Left cardiac atrium (tissue), 4 donors: ENCODE data around the gene TCL1A. TPM values are rescaled to one million over a fixed set of nuclear protein-coding genes. Genes with fewer than 3 reads are reported as not detected.
A peak's percentile ranks its signal among the peaks of the same experiment; 100 is the strongest.

Source experiments
- ATAC-seq, 2 donors: fragments of 200-7000 bp; cut with Tn5 transposase; one replicate each; pipeline ENCODE4 v1.9.1; 2020; ENCODE audit warnings: mild to moderate bottlenecking in 2 of 2, moderate library complexity in 2 of 2
- DNase-seq: peaks from one replicate; pipeline ENCODE4 v3.0.0-alpha.2; 2020
- intact Hi-C, 2 donors: fragments of 100-400 bp; cut with DNase I; formaldehyde crosslinking; loops; one replicate each; pipeline versions ENCODE4 v1.14.1 to v1.15.1; 2022 to 2023
- total RNA-seq, 2 donors: library from RNA; stranded (reverse); fragmentation: NEBNext Ultra II Directional; extraction: Animal tissue kit (Norgen Biotek cat#: 25700); gene quantifications; one replicate each; pipeline ENCODE4 v1.2.1, GENCODE V29; 2021
- donor health status: DM: no; HTN: yes; CAD: no.
- donor health status: DM: no; HTN: yes; CAD: no; lungs with severe emphysema.
- donor health status: DM: yes; HTN: yes; CAD: no.
- donor health status: Dilated cardiomyopathy.

Gene TCL1A
- total RNA-seq, 2 donors from 2014 or later: not detected

GRCh38 chr14:95710106-95710505 lies 3.8 kb downstream of the TCL1A start:
- DNase-seq: no peak
- no peak for ATAC-seq
- intact Hi-C loops: no loop called here

- no peak for DNase-seq
- no peak for ATAC-seq
- intact Hi-C loops: no loop called here
Measured at GRCh38 chr14:95707327-95707726, 6.6 kb downstream of the TCL1A start.

GRCh38 chr14:95705518-95705917 lies 8.4 kb downstream of the TCL1A start:
- no peak for ATAC-seq
- intact Hi-C loops: no loop called here
- DNase-seq: no peak

GRCh38 chr14:95703805-95704204 lies 10.1 kb downstream of the TCL1A start:
- DNase-seq: no peak
- intact Hi-C loops: no loop called here
- ATAC-seq: no peak

GRCh38 chr14:95703341-95703740 lies 10.6 kb downstream of the TCL1A start:
- DNase-seq: no peak
- ATAC-seq: no peak
- intact Hi-C loops: no loop called here

- DNase-seq (no peak), ATAC-seq (no peak)
- intact Hi-C loops: no loop called here
Measured at GRCh38 chr14:95701846-95702221, 12.1 kb downstream of the TCL1A start.

GRCh38 chr14:95700221-95700976 lies 13.5 kb downstream of the TCL1A start:
- ATAC-seq (no peak), DNase-seq (no peak)
- intact Hi-C loops: no loop called here

- no peak for ATAC-seq
- no peak for DNase-seq
- intact Hi-C loops: no loop called here
Measured at GRCh38 chr14:95699412-95699811, 14.5 kb downstream of the TCL1A start.

GRCh38 chr14:95698287-95698686 lies 15.6 kb downstream of the TCL1A start:
- intact Hi-C loops: no loop called here
- no peak for ATAC-seq
- DNase-seq: no peak

- DNase-seq (no peak), ATAC-seq (no peak)
- intact Hi-C loops: no loop called here
Measured at GRCh38 chr14:95697764-95698163, 16.2 kb downstream of the TCL1A start.

GRCh38 chr14:95696741-95697140 lies 17.2 kb downstream of the TCL1A start:
- intact Hi-C loops: no loop called here
- ATAC-seq: no peak
- no peak for DNase-seq

GRCh38 chr14:95695913-95696312 lies 18.0 kb downstream of the TCL1A start:
- ATAC-seq (no peak), DNase-seq (no peak)
- intact Hi-C loops: no loop called here

- ATAC-seq: peak in 1 of 2 donors; percentile 15
- DNase-seq: no peak
Measured at GRCh38 chr14:95695051-95695450, 18.9 kb downstream of the TCL1A start.

GRCh38 chr14:95692109-95692508 lies 21.8 kb downstream of the TCL1A start:
- DNase-seq (no peak), ATAC-seq (no peak)
- intact Hi-C loops: no loop called here

More at GRCh38 chr14:95695051-95695450, 18.9 kb downstream of the TCL1A start:
- intact Hi-C loops: no loop called here

GRCh38 chr14:95691591-95691990 lies 22.3 kb downstream of the TCL1A start:
- ATAC-seq (no peak), DNase-seq (no peak)
- intact Hi-C loops: no loop called here

GRCh38 chr14:95690815-95691214 lies 23.1 kb downstream of the TCL1A start:
- DNase-seq (no peak), ATAC-seq (no peak)
- intact Hi-C loops: no loop called here

GRCh38 chr14:95689441-95689840 lies 24.5 kb downstream of the TCL1A start:
- no peak for DNase-seq
- no peak for ATAC-seq
- intact Hi-C loops: no loop called here

GRCh38 chr14:95686935-95687334 lies 27.0 kb downstream of the TCL1A start:
- ATAC-seq: no peak
- intact Hi-C loops: no loop called here
- DNase-seq: no peak

GRCh38 chr14:95685978-95686922 lies 27.7 kb downstream of the TCL1A start, which contains the start of gene TCL1B:
Gene TCL1B, plus strand, starts transcription at chr14:95686426. Its CDS starts 42 bp downstream, at chr14:95686468.
- intact Hi-C loops: no loop called here
- no peak for ATAC-seq
- DNase-seq: no peak

GRCh38 chr14:95683793-95684192 lies 30.1 kb downstream of the TCL1A start:
- no peak for DNase-seq
- no peak for ATAC-seq
- intact Hi-C loops: no loop called here
